Ecto neural progenitor cell (in vitro differentiated cells): ENCODE data around the gene WBP1.
"Not testable (repeated sequence)": the region's sequence is repeated elsewhere in the genome, so short reads cannot be mapped to it uniquely, and the experiment has no call there.

Source experiments
- DNase-seq: peaks from one replicate; pipeline ENCODE4 v3.0.0-alpha.2; 2018; ENCODE audit warnings: low spot score

Gene WBP1

GRCh38 chr2:74458132-74458937 lies at the start of gene WBP1:
Gene WBP1, plus strand, starts transcription at chr2:74458438. Its CDS starts 165 bp downstream, at chr2:74458603.
- peak; percentile 99 for DNase-seq

DNA sequence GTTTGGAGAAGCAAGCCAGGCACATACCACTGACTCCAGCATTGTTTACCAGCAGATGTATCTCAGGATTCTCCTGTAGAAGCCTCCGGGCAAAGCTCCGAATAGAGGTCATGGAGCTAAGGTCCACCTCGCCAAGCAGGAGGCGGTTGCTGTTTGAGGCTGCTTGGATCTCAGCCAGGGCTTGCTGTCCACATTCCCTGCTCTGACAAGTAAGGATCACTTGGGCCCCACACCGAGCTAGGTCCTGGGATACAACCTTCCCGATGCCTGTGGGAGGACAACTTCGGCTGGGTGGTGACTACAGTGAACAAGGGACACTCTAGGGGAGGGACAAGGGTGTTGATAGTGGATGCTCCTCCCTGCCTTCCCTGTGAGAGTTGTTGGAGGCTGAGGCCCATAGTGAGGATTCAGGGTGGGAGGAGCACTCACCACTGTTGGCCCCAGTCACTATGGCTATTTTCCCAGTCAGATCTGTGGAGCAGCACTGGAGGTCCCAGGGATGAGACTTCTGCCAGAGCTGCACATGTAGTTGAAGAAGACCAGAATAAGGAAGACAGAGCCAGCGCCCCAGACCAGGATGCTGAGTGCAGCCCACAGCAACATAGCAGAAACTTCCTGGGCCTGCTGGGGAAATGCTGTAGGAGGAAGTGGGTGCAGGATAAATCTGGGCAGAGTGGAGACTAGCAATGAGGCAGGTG lies 45.1 kb upstream of the WBP1 start:
- no peak for DNase-seq

- no peak for DNase-seq
Measured at GRCh38 chr2:74414441-74414840, 43.8 kb upstream of the WBP1 start.

GRCh38 chr2:74414881-74415761 lies 43.1 kb upstream of the WBP1 start:
- no peak for DNase-seq

- no peak for DNase-seq
Measured at GRCh38 chr2:74415762-74416395, 42.4 kb upstream of the WBP1 start.

DNA sequence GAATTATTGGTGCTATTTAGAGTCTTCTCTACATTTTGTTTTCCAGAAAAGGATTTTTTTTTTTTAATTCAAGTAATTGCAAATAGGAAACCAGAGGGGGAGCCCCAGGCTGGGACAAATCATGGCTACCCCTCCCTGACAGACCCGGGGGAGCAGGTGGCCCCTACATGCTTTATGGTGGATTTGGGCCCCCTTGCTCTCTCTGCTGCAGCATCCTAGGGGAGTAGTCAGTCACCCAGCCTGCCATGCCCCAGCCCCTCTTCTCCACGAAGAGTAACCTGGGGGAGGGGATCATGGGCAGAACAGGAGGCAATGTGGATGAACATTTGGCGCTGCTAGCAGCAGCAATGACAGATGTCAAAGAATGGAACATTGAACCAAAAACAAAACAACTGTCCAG lies 41.5 kb upstream of the WBP1 start:
- no peak for DNase-seq

DNA sequence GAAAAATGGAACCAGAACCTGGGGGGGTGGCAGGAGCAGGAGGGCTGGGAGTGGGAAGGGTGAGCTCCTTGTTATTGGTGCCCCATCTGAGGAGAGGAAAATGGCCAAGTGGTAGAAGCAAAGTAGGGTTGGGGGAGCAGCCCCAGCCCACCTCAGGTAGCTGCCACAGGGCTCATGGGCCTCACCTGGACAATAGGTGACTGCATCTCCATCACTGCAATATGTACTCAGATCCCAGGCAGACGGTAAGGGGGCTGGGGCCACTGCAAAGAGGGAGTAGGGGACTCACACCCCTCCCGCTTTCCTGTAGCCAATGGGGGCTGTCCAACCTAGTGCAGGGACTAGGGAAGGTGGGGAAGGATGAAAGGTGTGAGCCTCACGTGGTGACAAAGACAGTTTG lies 41.0 kb upstream of the WBP1 start:
- no peak for DNase-seq

DNA sequence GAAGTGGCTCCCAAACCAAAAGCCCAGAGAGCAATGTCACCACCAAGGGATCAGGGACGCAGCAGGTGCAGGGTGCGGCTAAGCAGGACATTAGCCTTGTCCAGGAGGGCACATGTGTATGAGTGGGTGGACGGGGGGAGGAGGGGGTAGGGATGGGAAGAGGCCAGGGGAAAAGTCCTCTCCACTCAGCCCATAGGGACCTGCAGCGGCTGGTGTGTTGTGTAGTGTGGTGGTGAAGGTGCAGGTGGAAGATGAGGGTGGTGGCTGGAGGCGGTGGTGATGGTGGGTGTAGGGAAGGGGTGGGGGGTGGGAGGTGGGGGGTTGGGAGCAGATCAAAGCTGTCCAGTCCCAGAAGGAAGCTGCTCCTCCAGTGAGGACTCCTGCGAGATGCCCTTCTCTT lies 40.5 kb upstream of the WBP1 start:
- no peak for DNase-seq

- DNase-seq, result no peak
Measured at GRCh38 chr2:74418312-74418711, 39.9 kb upstream of the WBP1 start.

- DNase-seq, result no peak
Measured at GRCh38 chr2:74419345-74419744, 38.9 kb upstream of the WBP1 start.

DNA sequence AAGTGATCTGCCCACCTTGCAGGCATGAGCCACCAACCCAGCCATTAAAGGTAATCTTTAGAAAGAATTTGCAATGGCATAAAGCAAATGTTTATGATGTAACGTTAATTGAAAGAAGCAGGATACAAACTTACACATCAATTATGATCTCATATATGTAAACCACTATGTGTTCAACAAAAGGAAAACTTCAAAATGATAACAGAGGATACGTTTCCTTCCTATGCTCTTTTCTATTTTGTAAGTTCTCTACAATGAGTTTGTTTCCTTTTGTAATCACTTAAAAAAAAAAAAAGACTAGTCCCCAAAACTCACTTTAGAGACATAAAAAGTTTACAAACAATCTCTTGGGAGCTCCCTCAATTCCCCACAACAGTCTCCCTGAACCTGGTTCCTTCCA lies 38.2 kb upstream of the WBP1 start:
- no peak for DNase-seq

- DNase-seq, result not testable (repeated sequence)
Measured at GRCh38 chr2:74420443-74421103, 37.7 kb upstream of the WBP1 start.

- DNase-seq, result peak; percentile 95
Measured at GRCh38 chr2:74421221-74421870, 36.9 kb upstream of the WBP1 start, which contains the start of the genes C2orf81 and WDR54. Gene C2orf81, minus strand, starts transcription at chr2:74421619. Its CDS starts 59 bp downstream, at chr2:74421560. Gene WDR54, plus strand, starts transcription at chr2:74421730. Its CDS starts 424 bp downstream, at chr2:74422154.

DNA sequence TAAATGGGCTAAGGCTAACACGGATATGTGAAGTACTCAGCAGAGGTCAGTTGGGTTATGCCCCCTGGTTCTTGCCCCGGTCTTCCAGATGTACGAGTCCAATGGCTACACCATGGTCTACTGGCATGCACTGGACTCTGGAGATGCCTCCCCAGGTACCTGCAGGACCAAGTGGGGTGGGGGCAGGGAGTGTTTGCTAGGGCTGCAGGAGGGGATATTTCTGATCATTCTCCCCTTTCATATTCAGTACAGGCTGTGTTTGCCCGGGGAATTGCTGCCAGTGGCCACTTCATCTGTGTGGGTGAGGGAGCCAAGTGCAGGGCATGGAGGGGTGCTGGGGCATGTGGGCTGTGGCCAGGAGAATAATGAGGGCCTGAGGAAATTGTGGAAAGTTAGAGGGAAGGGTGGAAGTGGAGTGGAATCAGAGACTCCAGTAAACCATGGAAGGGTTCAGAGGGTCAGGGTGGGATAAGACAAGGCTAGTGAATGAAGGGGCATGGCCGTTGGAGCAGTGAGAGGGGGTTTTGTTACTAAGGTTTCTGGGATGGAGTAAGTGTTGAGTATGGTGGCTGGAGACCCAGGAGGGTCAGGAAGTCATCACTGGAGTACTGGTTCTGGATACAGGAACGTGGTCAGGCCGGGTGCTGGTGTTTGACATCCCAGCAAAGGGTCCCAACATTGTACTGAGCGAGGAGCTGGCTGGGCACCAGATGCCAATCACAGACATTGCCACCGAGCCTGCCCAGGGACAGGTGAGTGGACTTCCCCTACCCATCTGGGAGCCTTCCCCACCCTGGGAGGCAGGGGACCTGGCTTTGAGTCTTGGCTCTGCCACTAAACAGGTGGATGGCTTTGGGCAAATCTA lies 34.8 kb upstream of the WBP1 start:
- no peak for DNase-seq

GRCh38 chr2:74424139-74424992 lies 33.9 kb upstream of the WBP1 start:
- DNase-seq, result no peak

GRCh38 chr2:74424995-74425406 lies 33.2 kb upstream of the WBP1 start:
- no peak for DNase-seq

- no peak for DNase-seq
Measured at GRCh38 chr2:74425523-74425922, 32.7 kb upstream of the WBP1 start.

DNA sequence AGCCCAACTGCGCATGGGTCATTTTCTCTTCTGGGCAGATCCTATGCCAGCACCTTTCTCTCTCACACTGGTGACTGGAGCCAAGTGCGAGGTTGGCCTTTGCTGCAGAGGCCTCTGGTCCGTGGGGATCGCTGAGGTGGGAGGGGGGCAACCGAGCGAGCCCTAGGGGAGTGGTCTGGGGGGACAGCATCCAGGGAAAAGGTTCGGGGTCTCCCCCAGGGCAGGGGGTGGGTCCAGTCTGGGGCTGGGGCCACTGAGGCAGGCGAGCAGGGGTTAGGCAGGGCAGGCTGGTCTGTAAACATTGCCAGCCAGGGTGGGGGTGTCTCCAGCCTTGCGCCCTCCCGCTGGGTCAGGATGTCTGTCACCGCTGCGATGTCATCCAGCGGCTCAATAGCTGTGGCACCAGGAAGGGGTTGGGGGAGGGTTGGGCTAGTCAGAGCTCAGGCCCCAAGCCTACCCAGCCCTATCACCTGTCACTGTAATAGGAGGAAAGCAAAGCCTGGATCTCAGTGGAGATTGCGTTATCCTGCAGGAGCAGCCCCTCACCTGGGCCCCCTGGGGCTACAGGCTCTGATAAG lies 32.0 kb upstream of the WBP1 start:
- no peak for DNase-seq
